ENCODE results near the gene HSP90AB1. TPM values are rescaled to one million over a fixed set of nuclear protein-coding genes. Genes with fewer than 3 reads are reported as not detected.

Gene HSP90AB1
- total RNA-seq, 6 experiments from 2014 or later: 847 to 1,026 (median 920) TPM

GRCh38 chr6:44219815-44220784, 26.8 kb upstream of the HSP90AB1 start:
- no peaks in the 10 kb centered on the region for H3K36me3 Mint-ChIP-seq (ENCODE audit: low read depth)
- no peak for DNase-seq
- H3K4me1 Mint-ChIP-seq (ENCODE audit: low read depth): peaks cover 40% of the 10 kb centered on the region
- H3K27ac Mint-ChIP-seq: no peak overlapping the region
- H3K9me3 Mint-ChIP-seq: no peaks in the 10 kb centered on the region
- no peak for TF ChIP-seq CTCF (IDR thresholded peaks at IDR 0.05)
- H3K27me3 Mint-ChIP-seq (ENCODE audit: insufficient read depth): peaks cover 2% of the 10 kb centered on the region; the same call in 1 of the 2 replicates
- peak overlapping the region; percentile 80; the same call in 1 of the 2 replicates for H3K4me3 Mint-ChIP-seq

- peak overlapping the region; percentile 76 for H3K27ac Mint-ChIP-seq
- no peak for TF ChIP-seq CTCF (IDR thresholded peaks at IDR 0.05)
- no peaks in the 10 kb centered on the region for H3K36me3 Mint-ChIP-seq (ENCODE audit: low read depth)
- H3K4me3 Mint-ChIP-seq: peak overlapping the region; percentile 18; the same call in 1 of the 2 replicates
- H3K9me3 Mint-ChIP-seq: no peaks in the 10 kb centered on the region
- peaks cover 40% of the 10 kb centered on the region for H3K4me1 Mint-ChIP-seq (ENCODE audit: low read depth)
- DNase-seq: no peak
- H3K27me3 Mint-ChIP-seq (ENCODE audit: insufficient read depth): peaks cover 2% of the 10 kb centered on the region; the same call in 1 of the 2 replicates
These were observed 26.0 kb upstream of the HSP90AB1 start for GRCh38 chr6:44220913-44221290.

GRCh38 chr6:44221291-44221960, 25.5 kb upstream of the HSP90AB1 start:
- Mint-ChIP-seq H3K27ac (peak overlapping the region; percentile 76), H3K4me3 (peak overlapping the region; percentile 18; the same call in 1 of the 2 replicates), H3K36me3 (ENCODE audit: low read depth) (no peaks in the 10 kb centered on the region), H3K4me1 (ENCODE audit: low read depth) (peaks cover 40% of the 10 kb centered on the region), H3K9me3 (no peaks in the 10 kb centered on the region), H3K27me3 (ENCODE audit: insufficient read depth) (peaks cover 2% of the 10 kb centered on the region; the same call in 1 of the 2 replicates)
- peak; percentile 88 for TF ChIP-seq CTCF (IDR thresholded peaks at IDR 0.05)
- peak; percentile 75 for DNase-seq

GRCh38 chr6:44221961-44222335, 25.0 kb upstream of the HSP90AB1 start:
- H3K27ac Mint-ChIP-seq: peak overlapping the region; percentile 64
- H3K4me3 Mint-ChIP-seq: no peak overlapping the region; the same call in 1 of the 2 replicates
- DNase-seq: no peak
- H3K9me3 Mint-ChIP-seq: no peaks in the 10 kb centered on the region
- peaks cover 40% of the 10 kb centered on the region for H3K4me1 Mint-ChIP-seq (ENCODE audit: low read depth)
- no peaks in the 10 kb centered on the region for H3K36me3 Mint-ChIP-seq (ENCODE audit: low read depth)
- no peak for TF ChIP-seq CTCF (IDR thresholded peaks at IDR 0.05)
- peaks cover 2% of the 10 kb centered on the region; the same call in 1 of the 2 replicates for H3K27me3 Mint-ChIP-seq (ENCODE audit: insufficient read depth)

GRCh38 chr6:44222486-44223318, 24.2 kb upstream of the HSP90AB1 start:
- Mint-ChIP-seq H3K27ac (peak overlapping the region; percentile 40; the same call in 1 of the 2 replicates), H3K4me1 (ENCODE audit: low read depth) (peaks cover 44% of the 10 kb centered on the region), H3K27me3 (ENCODE audit: insufficient read depth) (no peaks in the 10 kb centered on the region; the same call in 1 of the 2 replicates), H3K4me3 (peak overlapping the region; percentile 86), H3K9me3 (no peaks in the 10 kb centered on the region), H3K36me3 (ENCODE audit: low read depth) (no peaks in the 10 kb centered on the region)
- no peak for TF ChIP-seq CTCF (IDR thresholded peaks at IDR 0.05)
- no peak for DNase-seq

Data from HFFc6 (cell line).